HepG2 (cell line): Measurements from ENCODE around the gene SART1. TPM values are rescaled to one million over a fixed set of nuclear protein-coding genes. Genes with fewer than 3 reads are reported as not detected.

ENCODE experiments used
- ATF6 ChIP-seq: sonication (generic); formaldehyde crosslinking; conservative IDR thresholded peaks from 2 replicates; pipeline ENCODE4 v1.4.0; 2020; ENCODE audit warnings: missing genetic modification reagents
- HMGXB3 ChIP-seq: sonication (generic); formaldehyde crosslinking; IDR thresholded peaks from 2 replicates; pipeline ENCODE4 v1.4.0; 2020; ENCODE audit warnings: missing genetic modification reagents, borderline replicate concordance
- IKZF4 ChIP-seq: sonication (generic); formaldehyde crosslinking; IDR thresholded peaks from 2 replicates; pipeline ENCODE4 v1.5.1; 2020; ENCODE audit warnings: borderline replicate concordance, mild to moderate bottlenecking, low read depth, missing genetic modification reagents; ENCODE audit errors: not compliant biosample characterization
- RBM22 ChIP-seq: fragments of 200-400 bp; formaldehyde crosslinking; optimal IDR thresholded peaks from 2 replicates; pipeline ENCODE3; 2017; ENCODE audit warnings: mild to moderate bottlenecking, low read length, moderate library complexity
- SALL2 ChIP-seq: sonication (generic); formaldehyde crosslinking; IDR thresholded peaks from 2 replicates; pipeline ENCODE4 v1.8.1; 2023; ENCODE audit warnings: mild to moderate bottlenecking, missing genetic modification reagents, inconsistent platforms
- SNAPC2 ChIP-seq: sonication (generic); formaldehyde crosslinking; IDR thresholded peaks from 2 replicates; pipeline ENCODE4 v1.8.1; 2022; ENCODE audit warnings: mild to moderate bottlenecking, missing genetic modification reagents
- ZFAT ChIP-seq: sonication (generic); formaldehyde crosslinking; conservative IDR thresholded peaks from 2 replicates; pipeline ENCODE4 v1.8.1; 2023; ENCODE audit warnings: missing genetic modification reagents, inconsistent platforms
- ZNF230 ChIP-seq: sonication (generic); formaldehyde crosslinking; IDR thresholded peaks from 2 replicates; pipeline ENCODE4 v1.4.0; 2020; ENCODE audit warnings: mild to moderate bottlenecking, missing genetic modification reagents
- ZNF484 ChIP-seq: sonication (generic); formaldehyde crosslinking; IDR thresholded peaks from 2 replicates; pipeline ENCODE4 v1.5.1; 2020; ENCODE audit warnings: mild to moderate bottlenecking, low read depth, missing genetic modification reagents, borderline replicate concordance
- ZNF639 ChIP-seq: conservative IDR thresholded peaks from 2 replicates; pipeline ENCODE4 v1.6.1; 2018; ENCODE audit warnings: missing genetic modification reagents
- ZNF747 ChIP-seq: sonication (generic); formaldehyde crosslinking; IDR thresholded peaks from 2 replicates; pipeline ENCODE4 v1.8.1; 2023; ENCODE audit warnings: missing genetic modification reagents, mild to moderate bottlenecking, borderline replicate concordance
- polyA plus RNA-seq, 8 experiments: library from polyadenylated mRNA; depleted of rRNA in 3 of 8; stranded (reverse) in 7 of 8; unstranded in 1 of 8; fragments of >200 nt; fragmentation: Illumina TruSeq in 4 of 8; extraction: Trizol in 4 of 8; gene quantifications; 2 replicates each; pipeline versions ENCODE4 v1.2.1 to v1.2.3, GENCODE V29; 2011 to 2016; ENCODE audit warnings: low read depth in 4 of 8, missing spikeins in 1 of 8, mixed read lengths in 1 of 8; ENCODE audit not compliant: insufficient read depth in 1 of 8
- total RNA-seq, 5 experiments: library from RNA; depleted of rRNA; stranded (reverse); fragments of >200 nt; fragmentation: Illumina TruSeq; extraction: Trizol; gene quantifications; 2 replicates each; pipeline ENCODE4 v1.2.3, GENCODE V29; 2016; ENCODE audit warnings: low read depth in 1 of 5
- TF ChIP-seq, protein P1 (sequence below): sonication (generic); formaldehyde crosslinking; IDR thresholded peaks from 2 replicates; pipeline ENCODE4 v1.4.0; 2020; ENCODE audit warnings: missing genetic modification reagents
- TF ChIP-seq, protein P2 (sequence below): sonication (generic); formaldehyde crosslinking; IDR thresholded peaks from 2 replicates; pipeline ENCODE4 v1.4.0; 2020; ENCODE audit warnings: mild to moderate bottlenecking, missing genetic modification reagents, borderline replicate concordance

Gene SART1
- total and polyA plus RNA-seq, 2 of the 13 experiments (the other 11 are each of a cell fraction or from before 2014, with no cell fraction given) = 11.3 to 22.5 TPM

DNA sequence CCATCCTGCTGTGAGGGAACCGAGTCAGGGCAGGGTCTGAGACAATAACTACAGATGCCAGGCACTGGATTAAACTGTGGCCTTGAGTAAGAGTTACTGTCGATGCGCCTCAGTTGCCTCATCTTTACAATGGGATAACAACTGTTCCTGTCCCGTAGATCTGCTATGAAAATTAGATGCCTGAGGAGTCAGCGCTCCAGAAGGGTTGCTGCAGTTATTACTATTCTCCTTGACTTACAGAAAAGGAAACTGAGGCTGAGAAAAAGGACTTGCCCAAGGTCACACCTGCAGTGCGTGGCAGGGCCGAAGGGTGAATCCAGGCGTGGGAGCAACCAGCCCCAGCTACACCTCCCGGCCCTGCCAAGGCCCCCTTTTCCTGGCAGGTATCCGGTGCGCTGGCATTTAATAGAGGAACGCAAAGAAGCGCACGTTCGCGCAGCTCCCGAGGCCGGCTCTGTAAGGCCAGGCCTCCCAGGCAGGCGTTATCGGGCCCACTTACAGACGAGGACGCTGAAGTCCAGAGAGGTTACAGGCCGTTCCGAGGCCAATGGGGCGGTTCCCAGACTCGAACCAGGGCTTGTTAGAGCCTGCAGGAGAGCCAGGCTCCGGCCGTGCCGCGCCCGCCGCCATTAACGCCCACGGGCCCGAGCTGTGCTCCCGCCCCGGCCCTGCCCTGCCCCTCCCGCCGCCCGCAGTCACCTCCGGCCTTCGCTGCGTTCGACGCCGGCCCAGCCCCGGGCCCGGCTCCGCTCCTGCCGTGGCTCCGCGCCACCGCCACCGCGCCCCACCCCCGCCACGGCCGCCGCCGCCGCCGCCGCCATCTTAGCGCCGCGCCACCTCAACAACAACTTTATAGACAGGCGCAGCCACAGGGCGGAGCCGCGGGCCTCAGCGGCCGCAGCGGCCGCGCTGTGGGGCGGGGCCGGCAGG is 43.1 kb upstream of the SART1 start, which contains the start of gene C11orf68 (continued):
- no peak; the same call in 1 of the 2 replicates for TF ChIP-seq ATF6 (CRISPR knock-in tag)
- no peak for TF ChIP-seq SALL2
- no peak for TF ChIP-seq ZNF639 (CRISPR knock-in tag)
- no peak for TF ChIP-seq HMGXB3 (CRISPR knock-in tag)
- no peak for TF ChIP-seq ZNF230 (CRISPR knock-in tag)
- no peak for TF ChIP-seq SNAPC2
- TF ChIP-seq ZNF747 (CRISPR knock-in tag) = no peak
- TF ChIP-seq IKZF4 (CRISPR knock-in tag) = no peak
- no peak for TF ChIP-seq ZFAT
- TF ChIP-seq RBM22 = no peak
- no peak for TF ChIP-seq ZNF484 (CRISPR knock-in tag)
- TF ChIP-seq, protein P1, sequence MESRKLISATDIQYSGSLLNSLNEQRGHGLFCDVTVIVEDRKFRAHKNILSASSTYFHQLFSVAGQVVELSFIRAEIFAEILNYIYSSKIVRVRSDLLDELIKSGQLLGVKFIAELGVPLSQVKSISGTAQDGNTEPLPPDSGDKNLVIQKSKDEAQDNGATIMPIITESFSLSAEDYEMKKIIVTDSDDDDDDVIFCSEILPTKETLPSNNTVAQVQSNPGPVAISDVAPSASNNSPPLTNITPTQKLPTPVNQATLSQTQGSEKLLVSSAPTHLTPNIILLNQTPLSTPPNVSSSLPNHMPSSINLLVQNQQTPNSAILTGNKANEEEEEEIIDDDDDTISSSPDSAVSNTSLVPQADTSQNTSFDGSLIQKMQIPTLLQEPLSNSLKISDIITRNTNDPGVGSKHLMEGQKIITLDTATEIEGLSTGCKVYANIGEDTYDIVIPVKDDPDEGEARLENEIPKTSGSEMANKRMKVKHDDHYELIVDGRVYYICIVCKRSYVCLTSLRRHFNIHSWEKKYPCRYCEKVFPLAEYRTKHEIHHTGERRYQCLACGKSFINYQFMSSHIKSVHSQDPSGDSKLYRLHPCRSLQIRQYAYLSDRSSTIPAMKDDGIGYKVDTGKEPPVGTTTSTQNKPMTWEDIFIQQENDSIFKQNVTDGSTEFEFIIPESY (CRISPR knock-in tag) = no peak
- TF ChIP-seq, protein P2, sequence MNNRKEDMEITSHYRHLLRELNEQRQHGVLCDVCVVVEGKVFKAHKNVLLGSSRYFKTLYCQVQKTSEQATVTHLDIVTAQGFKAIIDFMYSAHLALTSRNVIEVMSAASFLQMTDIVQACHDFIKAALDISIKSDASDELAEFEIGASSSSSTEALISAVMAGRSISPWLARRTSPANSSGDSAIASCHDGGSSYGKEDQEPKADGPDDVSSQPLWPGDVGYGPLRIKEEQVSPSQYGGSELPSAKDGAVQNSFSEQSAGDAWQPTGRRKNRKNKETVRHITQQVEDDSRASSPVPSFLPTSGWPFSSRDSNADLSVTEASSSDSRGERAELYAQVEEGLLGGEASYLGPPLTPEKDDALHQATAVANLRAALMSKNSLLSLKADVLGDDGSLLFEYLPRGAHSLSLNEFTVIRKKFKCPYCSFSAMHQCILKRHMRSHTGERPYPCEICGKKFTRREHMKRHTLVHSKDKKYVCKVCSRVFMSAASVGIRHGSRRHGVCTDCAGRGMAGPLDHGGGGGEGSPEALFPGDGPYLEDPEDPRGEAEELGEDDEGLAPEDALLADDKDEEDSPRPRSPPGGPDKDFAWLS (CRISPR knock-in tag) = no peak
